Hepatic stellate cell (primary cell): ENCODE measurements around the gene PRG3.

Experiments used
- DNase-seq: peaks from one replicate; pipeline ENCODE4 v3.0.0; 2011; ENCODE audit warnings: low spot score

The PRG3 gene

DNA sequence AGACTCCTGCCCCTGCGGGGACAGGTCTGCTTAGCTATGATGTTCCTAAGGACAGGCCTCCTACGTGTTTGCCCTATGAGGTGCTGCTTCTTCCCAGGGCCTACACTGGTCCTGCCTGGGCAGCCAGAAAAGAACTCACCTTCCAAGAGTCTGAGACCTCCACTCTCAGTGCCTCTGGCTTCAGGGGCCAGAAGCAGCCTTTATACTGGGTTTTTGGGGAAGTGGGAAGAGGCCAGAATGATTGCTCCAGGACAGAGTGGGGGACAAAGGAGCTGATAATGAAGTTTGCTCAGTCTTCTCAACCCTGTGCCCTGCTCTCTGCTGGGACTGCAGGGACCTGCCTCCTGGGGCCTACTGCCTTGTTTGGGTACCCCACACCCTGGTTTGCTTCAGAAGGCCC lies at the start of gene PRG3:
Gene PRG3, minus strand, starts transcription at position 176 of the 400 bp plus-strand sequence. CDS start 442 bp downstream, outside the sequence.
- no peak for DNase-seq

GRCh38 chr11:57429946-57430345 lies 49.0 kb upstream of the PRG3 start:
- DNase-seq, result no peak

GRCh38 chr11:57428643-57429042 lies 47.7 kb upstream of the PRG3 start:
- no peak for DNase-seq

- DNase-seq, result no peak
Observed at GRCh38 chr11:57427727-57428082, 46.8 kb upstream of the PRG3 start.

GRCh38 chr11:57426929-57427726 lies 46.2 kb upstream of the PRG3 start, which contains the start of gene SLC43A3:
SLC43A3 (minus strand) TSS chr11:57427121; CDS start chr11:57426172, 949 bp downstream.
- DNase-seq, result peak; percentile 77

- no peak for DNase-seq
Observed at GRCh38 chr11:57426439-57426928, 45.5 kb upstream of the PRG3 start.

- peak; percentile 30 for DNase-seq
Observed at GRCh38 chr11:57425565-57426438, 44.9 kb upstream of the PRG3 start.

DNA sequence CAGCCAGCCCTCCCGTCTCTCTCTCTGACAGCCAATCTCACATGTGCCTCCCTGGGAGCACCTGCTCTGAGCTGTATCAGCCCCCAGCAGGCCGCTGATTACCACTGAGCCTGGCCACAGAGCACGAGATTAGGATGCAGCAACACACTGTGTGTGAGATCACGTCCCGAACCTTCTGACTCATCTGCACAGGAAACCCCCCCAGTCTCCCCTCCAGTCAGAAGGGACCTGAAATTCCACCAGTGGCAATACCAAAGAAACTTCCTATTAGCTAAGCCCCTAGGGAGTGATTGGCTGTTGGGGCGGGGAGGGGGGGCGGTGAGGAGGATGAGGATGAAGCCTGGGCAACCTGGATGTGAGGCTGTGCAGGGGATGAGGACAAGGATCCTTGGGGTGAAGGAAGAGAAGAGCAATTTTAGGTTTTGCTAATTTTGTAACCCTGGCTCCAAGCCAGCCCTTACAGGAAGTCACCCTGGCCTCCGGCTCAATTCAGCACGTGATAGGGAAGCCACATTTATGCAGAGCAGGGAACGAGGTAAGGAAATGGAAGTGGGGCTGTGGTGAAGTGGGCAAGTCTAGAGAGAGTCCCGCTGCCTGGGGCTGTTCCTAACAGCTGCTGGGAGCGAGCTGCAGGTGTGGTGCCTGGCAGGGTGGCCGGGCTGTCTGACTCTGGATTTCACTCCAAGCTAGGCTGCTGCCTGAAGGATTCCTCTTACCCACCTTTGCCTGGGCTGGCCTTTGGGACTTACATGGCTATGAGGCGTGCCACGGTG lies 44.0 kb upstream of the PRG3 start:
- peak; percentile 79 for DNase-seq

DNA sequence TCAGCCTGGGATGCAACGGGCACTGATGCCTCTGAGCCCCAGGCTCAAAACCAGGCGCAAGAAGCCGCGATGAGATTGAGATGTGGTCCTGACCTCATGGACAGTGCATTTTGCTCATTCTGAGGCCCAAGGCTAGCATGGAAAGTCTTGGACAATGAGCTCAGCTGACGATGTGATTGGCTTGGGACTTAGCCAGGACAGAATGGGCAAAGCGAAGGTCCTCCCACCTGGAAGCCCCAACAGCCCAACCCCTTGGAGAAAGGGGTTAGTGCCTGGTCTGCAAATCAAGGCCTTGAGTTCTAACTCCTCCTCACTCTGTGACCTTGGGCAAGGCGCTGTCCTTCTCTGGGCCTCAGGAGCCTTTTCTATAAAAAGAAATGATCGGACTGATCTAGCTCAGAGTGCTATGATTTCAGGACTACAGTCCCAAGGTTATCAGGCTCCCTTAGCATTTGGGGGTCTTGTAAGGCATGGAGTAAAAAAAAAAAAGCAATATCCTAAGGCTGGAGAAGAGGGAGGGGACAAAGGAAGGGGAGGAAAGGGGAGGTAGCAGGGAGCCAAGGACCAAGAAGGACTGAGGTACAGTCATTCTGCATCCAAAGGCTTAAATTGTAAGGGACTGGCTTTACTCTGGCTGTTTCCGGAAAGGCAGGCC lies 43.3 kb upstream of the PRG3 start:
- DNase-seq, result no peak

DNA sequence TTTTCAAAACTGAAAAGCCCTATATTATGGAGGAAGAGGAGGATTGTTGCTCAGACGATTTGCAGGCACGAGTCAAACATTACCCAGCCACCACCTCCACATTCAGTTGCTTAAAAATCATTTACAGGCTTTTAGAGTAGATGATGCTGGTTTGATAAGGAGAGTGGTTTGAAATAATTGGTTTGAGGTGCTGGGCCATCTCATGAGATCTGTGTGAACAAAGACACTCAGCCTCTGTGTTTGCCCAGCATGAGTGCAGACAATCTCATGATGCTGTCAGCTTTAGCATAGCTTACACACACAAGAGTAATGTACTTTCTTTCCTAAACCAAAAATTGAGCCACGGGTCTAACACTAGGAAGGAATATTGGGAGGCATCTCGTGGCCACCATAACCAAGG lies 41.7 kb upstream of the PRG3 start:
- no peak for DNase-seq

DNA sequence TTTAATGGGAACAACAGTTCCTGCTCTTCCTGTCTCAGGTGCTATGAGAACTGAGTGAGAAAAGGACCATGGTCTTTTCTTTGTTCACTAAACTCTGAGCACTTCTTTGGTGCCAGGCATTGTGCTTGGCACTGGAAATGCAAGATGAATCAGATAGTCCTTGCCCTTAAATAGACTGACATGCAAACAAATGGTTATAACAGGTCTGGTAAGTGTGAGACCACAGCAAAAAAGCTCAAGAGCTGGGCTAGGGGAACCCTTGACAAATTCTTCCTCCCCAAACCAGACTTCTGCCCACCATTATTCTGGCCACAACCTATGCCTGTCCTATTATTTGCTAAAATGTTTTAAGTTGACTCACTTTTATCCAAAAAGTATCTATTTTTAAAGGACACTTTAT lies 40.9 kb upstream of the PRG3 start:
- DNase-seq, result no peak

GRCh38 chr11:57421066-57421465 lies 40.1 kb upstream of the PRG3 start:
- no peak for DNase-seq

- no peak for DNase-seq
Observed at GRCh38 chr11:57419146-57419545, 38.2 kb upstream of the PRG3 start.

GRCh38 chr11:57418131-57418530 lies 37.2 kb upstream of the PRG3 start:
- no peak for DNase-seq

GRCh38 chr11:57417056-57417455 lies 36.1 kb upstream of the PRG3 start:
- DNase-seq, result no peak

DNA sequence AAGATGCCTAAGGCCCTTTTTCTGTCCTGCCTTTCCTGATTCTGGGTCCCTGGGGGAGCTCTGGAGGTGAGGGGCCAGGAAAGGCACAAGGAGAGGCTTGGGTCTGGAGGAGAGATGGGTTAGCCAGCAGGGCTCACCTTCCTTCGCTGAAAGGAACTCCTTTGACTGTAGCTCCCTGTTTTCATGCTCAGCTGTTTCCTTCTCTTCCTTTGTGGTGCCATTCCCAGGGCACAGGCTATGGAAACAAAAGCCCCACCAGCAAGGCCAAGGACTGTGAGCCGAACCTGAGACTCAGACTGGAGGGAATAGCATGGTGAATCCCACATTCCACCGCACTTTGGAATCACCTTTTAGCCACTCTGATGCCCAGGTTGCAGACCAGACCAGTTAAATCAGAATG lies 35.5 kb upstream of the PRG3 start:
- DNase-seq, result no peak

DNA sequence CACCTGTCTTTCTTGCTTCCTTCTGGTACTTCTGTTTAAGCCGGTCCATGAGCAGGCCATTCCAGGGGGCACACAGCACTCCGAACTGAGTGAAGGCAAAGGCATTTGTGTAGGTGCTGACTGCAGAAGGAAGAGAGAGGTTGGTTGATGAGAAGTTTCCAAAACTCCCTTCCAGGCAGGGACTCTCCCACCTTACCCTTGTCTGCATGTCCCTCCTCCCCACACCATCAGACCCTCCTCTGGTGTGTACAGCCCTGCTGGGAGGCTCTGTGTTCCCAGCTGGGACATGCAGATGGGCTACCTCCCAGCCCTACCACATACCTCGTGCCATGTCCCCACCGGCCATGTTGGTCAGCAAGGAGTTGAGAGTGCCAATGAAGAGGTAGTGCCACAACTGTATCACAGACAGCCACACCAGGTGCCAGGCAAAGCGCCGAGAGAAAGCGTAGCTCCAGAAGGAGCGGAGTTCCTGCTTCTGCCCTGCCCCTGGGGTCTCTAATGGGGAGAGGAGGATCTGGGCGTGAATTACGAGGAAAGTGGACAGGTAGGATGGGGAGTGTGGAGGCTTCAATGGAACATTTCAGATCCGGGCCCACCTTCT lies 33.8 kb upstream of the PRG3 start:
- DNase-seq, result no peak

- DNase-seq, result no peak
Observed at GRCh38 chr11:57413681-57414080, 32.7 kb upstream of the PRG3 start.

- no peak for DNase-seq
Observed at GRCh38 chr11:57410287-57410686, 29.3 kb upstream of the PRG3 start.

DNA sequence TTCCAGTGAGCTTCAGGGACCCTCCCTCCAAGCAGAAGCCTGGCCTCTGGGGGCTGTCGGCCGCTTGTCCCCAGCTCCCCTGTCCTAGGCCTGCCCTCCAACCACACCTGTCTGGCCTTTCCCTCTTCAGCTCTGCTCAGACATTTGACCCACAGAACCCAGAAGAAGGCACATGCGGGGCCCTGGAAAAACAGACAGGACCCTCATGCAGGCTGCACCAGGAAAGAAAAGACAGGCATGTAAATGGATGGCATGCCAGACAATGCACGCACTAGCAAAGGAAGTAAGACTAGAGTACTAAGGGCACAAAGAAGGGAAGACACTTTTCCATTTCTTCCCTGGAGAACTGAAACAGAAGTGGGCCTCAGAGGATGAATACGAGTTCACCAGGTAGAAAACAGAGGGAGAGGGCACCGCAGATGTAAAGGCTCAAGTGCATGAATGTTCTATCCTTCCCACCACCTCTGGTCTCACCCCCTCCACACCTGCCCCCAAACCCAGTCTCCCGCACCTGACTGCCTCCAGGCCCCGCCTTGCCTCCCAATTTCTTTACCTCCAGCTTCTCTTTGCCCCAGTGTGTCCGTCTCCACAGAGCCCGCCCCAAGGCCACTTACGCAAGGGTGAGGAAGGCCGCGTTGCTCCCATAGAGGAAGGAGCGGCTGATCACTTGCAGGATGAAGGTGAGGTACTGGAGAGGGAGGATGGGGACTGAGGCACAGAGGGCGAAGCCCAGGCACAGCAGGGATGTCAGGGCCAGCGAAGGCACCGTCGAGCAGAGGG lies 28.6 kb upstream of the PRG3 start:
- no peak for DNase-seq
